Caco-2 (cell line): Measurements from ENCODE around the gene PHC2. TPM values are rescaled to one million over a fixed set of nuclear protein-coding genes. Genes with fewer than 3 reads are reported as not detected.

Experiments
- BruUV-seq: library from RNA; stranded (reverse); fragments of 400-500 nt; replicated peaks from 2 replicates; lab custom pipeline; 2021; lab: Mats Ljungman, UMichigan
- CTCF ChIA-PET: fragments of 300-600 bp; sonication (Branson Sonifier 250); formaldehyde crosslinking; loops from one replicate; lab custom pipeline; 2022; ENCODE audit warnings: antibody characterized with exemption; lab: Charles Lee
- POLR2A ChIA-PET: fragments of 300-600 bp; sonication (Branson Sonifier 250); formaldehyde crosslinking; loops from one replicate; lab custom pipeline; 2022; ENCODE audit warnings: antibody characterized with exemption; lab: Charles Lee
- DNase-seq, 2 experiments: peaks; one replicate each; pipeline versions ENCODE4 v3.0.0 to v3.0.0-alpha.2; 2020 to 2022
- H3K27me3 ChIP-seq: replicated peaks from 2 replicates; pipeline ENCODE4 v1.6.0; 2011; ENCODE audit warnings: low read length; ENCODE audit not compliant: control insufficient read depth, insufficient read depth
- H3K36me3 ChIP-seq: 2 replicates; pipeline ENCODE4 v1.5.1; 2011; ENCODE audit warnings: low read length; ENCODE audit not compliant: control insufficient read depth, insufficient read depth
- H3K4me1 ChIP-seq: fragments of 250-450 bp; sonication (Bioruptor Pico); 2 replicates; pipeline ENCODE4 v1.5.1; 2020; ENCODE audit warnings: mild to moderate bottlenecking
- H3K4me3 ChIP-seq: 2 replicates; pipeline ENCODE4 v1.5.1; 2011; ENCODE audit warnings: low read depth, mild to moderate bottlenecking, control low read depth, low read length
- H3K9me3 ChIP-seq: fragments of 250-450 bp; sonication (Bioruptor Pico); 2 replicates; pipeline ENCODE4 v1.5.1; 2020; ENCODE audit warnings: mild to moderate bottlenecking, moderate library complexity
- H3K27ac Mint-ChIP-seq: one replicate; pipeline ENCODE4 v1.8.0; 2022; ENCODE audit warnings: mixed read lengths; ENCODE audit not compliant: unreplicated experiment
- H3K27me3 Mint-ChIP-seq: one replicate; pipeline ENCODE4 v1.8.0; 2022; ENCODE audit warnings: mixed read lengths; ENCODE audit not compliant: insufficient read depth, unreplicated experiment
- H3K36me3 Mint-ChIP-seq: one replicate; pipeline ENCODE4 v1.8.0; 2022; ENCODE audit warnings: mild to moderate bottlenecking, mixed read lengths; ENCODE audit not compliant: insufficient read depth, unreplicated experiment
- H3K4me1 Mint-ChIP-seq: one replicate; pipeline ENCODE4 v1.8.0; 2022; ENCODE audit warnings: low read depth, mixed read lengths; ENCODE audit not compliant: unreplicated experiment
- H3K4me3 Mint-ChIP-seq: one replicate; pipeline ENCODE4 v1.8.0; 2022; ENCODE audit warnings: mild to moderate bottlenecking, moderate library complexity, mixed read lengths; ENCODE audit not compliant: unreplicated experiment
- H3K9me3 Mint-ChIP-seq: one replicate; pipeline ENCODE4 v1.8.0; 2022; ENCODE audit warnings: mixed read lengths; ENCODE audit not compliant: unreplicated experiment
- intact Hi-C: fragments of 100-400 bp; cut with micrococcal nuclease; formaldehyde crosslinking; loops from one replicate; pipeline ENCODE4 v1.10.0; 2022; ENCODE audit not compliant: unreplicated experiment
- total RNA-seq: library from RNA; stranded (reverse); gene quantifications from 2 replicates; pipeline ENCODE4 v1.2.3, GENCODE V29; 2022
- TF ChIP-seq, protein P1 (sequence below), 2 experiments: fragments of 200-600 bp in 1 of 2; IDR thresholded peaks; 1 replicate in 1 of 2; 2 replicates in 1 of 2; pipeline versions ENCODE4 v1.5.1 to v1.8.0; 2011 to 2022; ENCODE audit warnings: antibody characterized with exemption in 1 of 2, control low read depth in 1 of 2, inconsistent platforms in 1 of 2, low read depth in 1 of 2, low read length in 1 of 2, mild to moderate bottlenecking in 1 of 2, moderate library complexity in 1 of 2; ENCODE audit not compliant: insufficient read depth in 1 of 2, severe bottlenecking in 1 of 2, unreplicated experiment in 1 of 2

PHC2 gene
- total RNA-seq, 1 experiment from 2014 or later: 35.2 TPM

- H3K36me3 Mint-ChIP-seq: no peaks in the 10 kb centered on the region
- intact Hi-C loops: no loop called here
- Histone ChIP-seq H3K9me3 (peaks cover 3% of the 10 kb centered on the region; the same call in 1 of the 2 replicates), H3K27me3 (no peaks in the 10 kb centered on the region), H3K4me1 (no peaks in the 10 kb centered on the region), H3K4me3 (no peak overlapping the region), H3K36me3 (no peaks in the 10 kb centered on the region)
- POLR2A ChIA-PET: no interaction called here
- BruUV-seq: no TSS peak
- peaks cover 3% of the 10 kb centered on the region for H3K27me3 Mint-ChIP-seq
- TF ChIP-seq, protein P1, sequence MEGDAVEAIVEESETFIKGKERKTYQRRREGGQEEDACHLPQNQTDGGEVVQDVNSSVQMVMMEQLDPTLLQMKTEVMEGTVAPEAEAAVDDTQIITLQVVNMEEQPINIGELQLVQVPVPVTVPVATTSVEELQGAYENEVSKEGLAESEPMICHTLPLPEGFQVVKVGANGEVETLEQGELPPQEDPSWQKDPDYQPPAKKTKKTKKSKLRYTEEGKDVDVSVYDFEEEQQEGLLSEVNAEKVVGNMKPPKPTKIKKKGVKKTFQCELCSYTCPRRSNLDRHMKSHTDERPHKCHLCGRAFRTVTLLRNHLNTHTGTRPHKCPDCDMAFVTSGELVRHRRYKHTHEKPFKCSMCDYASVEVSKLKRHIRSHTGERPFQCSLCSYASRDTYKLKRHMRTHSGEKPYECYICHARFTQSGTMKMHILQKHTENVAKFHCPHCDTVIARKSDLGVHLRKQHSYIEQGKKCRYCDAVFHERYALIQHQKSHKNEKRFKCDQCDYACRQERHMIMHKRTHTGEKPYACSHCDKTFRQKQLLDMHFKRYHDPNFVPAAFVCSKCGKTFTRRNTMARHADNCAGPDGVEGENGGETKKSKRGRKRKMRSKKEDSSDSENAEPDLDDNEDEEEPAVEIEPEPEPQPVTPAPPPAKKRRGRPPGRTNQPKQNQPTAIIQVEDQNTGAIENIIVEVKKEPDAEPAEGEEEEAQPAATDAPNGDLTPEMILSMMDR (IDR thresholded peaks at IDR 0.05; ENCODE audit: insufficient read depth in 1 of 2, low read depth in 1 of 2, low read length in 1 of 2, severe bottlenecking in 1 of 2, unreplicated experiment in 1 of 2): no peak
- no peaks in the 10 kb centered on the region for H3K4me1 Mint-ChIP-seq
- H3K9me3 Mint-ChIP-seq: no peaks in the 10 kb centered on the region
- no peak for DNase-seq
- CTCF ChIA-PET: no interaction called here
- H3K27ac Mint-ChIP-seq: no peak overlapping the region
- no peak overlapping the region for H3K4me3 Mint-ChIP-seq
Observed at GRCh38 chr1:33442141-33442540, 11.2 kb upstream of the PHC2 start.

GRCh38 chr1:33441088-33441745 is 10.3 kb upstream of the PHC2 start:
- Histone ChIP-seq H3K9me3 (peaks cover 3% of the 10 kb centered on the region; the same call in 1 of the 2 replicates), H3K27me3 (no peaks in the 10 kb centered on the region), H3K4me3 (no peak overlapping the region), H3K4me1 (no peaks in the 10 kb centered on the region), H3K36me3 (no peaks in the 10 kb centered on the region)
- peaks cover 3% of the 10 kb centered on the region for H3K27me3 Mint-ChIP-seq
- ChIA-PET POLR2A (no interaction called here), CTCF (no interaction called here)
- intact Hi-C loops: no loop called here
- no peak overlapping the region for H3K27ac Mint-ChIP-seq
- no peak overlapping the region for H3K4me3 Mint-ChIP-seq
- no TSS peak for BruUV-seq
- H3K36me3 Mint-ChIP-seq: no peaks in the 10 kb centered on the region
- DNase-seq: no peak
- no peaks in the 10 kb centered on the region for H3K4me1 Mint-ChIP-seq
- TF ChIP-seq, protein P1 (IDR thresholded peaks at IDR 0.05; ENCODE audit: insufficient read depth in 1 of 2, low read depth in 1 of 2, low read length in 1 of 2, severe bottlenecking in 1 of 2, unreplicated experiment in 1 of 2): no peak
- H3K9me3 Mint-ChIP-seq: no peaks in the 10 kb centered on the region

DNA sequence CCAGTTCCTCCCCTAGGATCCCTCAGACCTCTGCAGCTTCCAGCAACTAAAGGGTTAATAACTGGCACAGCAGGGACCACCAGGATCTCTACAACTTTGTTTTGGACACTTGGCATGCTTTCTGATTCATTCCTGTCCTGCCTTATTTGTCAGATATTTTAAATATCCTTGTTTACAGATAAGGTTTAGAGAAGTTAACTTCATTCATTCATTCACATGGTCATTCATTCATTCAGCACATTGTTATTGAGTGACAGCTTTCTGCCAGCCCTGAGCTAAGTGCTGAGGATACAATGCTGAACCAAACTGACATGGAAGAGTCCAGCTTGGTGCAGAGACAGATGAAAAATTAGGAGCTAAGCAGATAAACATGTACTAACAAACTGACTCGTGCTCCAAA is 8.8 kb upstream of the PHC2 start:
- no peak for DNase-seq
- no peaks in the 10 kb centered on the region for H3K4me1 ChIP-seq
- Mint-ChIP-seq H3K4me3 (no peak overlapping the region), H3K9me3 (no peaks in the 10 kb centered on the region), H3K27ac (no peak overlapping the region), H3K4me1 (no peaks in the 10 kb centered on the region), H3K36me3 (no peaks in the 10 kb centered on the region), H3K27me3 (no peaks in the 10 kb centered on the region)
- no peaks in the 10 kb centered on the region for H3K27me3 ChIP-seq
- no peaks in the 10 kb centered on the region for H3K36me3 ChIP-seq
- peaks cover 3% of the 10 kb centered on the region; the same call in 1 of the 2 replicates for H3K9me3 ChIP-seq
- POLR2A ChIA-PET: no interaction called here
- no peak overlapping the region for H3K4me3 ChIP-seq
- TF ChIP-seq, protein P1 (IDR thresholded peaks at IDR 0.05; ENCODE audit: insufficient read depth in 1 of 2, low read depth in 1 of 2, low read length in 1 of 2, severe bottlenecking in 1 of 2, unreplicated experiment in 1 of 2): no peak
- intact Hi-C loops: loop anchor here (10.0 kb wide), 1 partner anchor 65 kb away; no protein-coding TSS in a partner anchor
- CTCF ChIA-PET: no interaction called here
- no TSS peak for BruUV-seq
